Mammary epithelial cell (primary cell): ENCODE measurements around the gene SYNDIG1.

ENCODE experiments used
- EZH2 ChIP-seq: IDR thresholded peaks from 2 replicates; pipeline ENCODE4 v1.6.1; 2012; ENCODE audit warnings: low read length, inconsistent platforms, borderline replicate concordance
- TF ChIP-seq, protein P1 (sequence below), 2 donors: IDR thresholded peaks in 1 of 2; conservative IDR thresholded peaks in 1 of 2; 2 replicates each; pipeline ENCODE4 v1.5.1; 2011 to 2012; ENCODE audit warnings: inconsistent platforms in 2 of 2, low read length in 2 of 2, mild to moderate bottlenecking in 2 of 2, control low read depth in 1 of 2, low read depth in 1 of 2; ENCODE audit not compliant: insufficient read depth in 1 of 2; ENCODE audit errors: extremely low read depth in 1 of 2

DNA sequence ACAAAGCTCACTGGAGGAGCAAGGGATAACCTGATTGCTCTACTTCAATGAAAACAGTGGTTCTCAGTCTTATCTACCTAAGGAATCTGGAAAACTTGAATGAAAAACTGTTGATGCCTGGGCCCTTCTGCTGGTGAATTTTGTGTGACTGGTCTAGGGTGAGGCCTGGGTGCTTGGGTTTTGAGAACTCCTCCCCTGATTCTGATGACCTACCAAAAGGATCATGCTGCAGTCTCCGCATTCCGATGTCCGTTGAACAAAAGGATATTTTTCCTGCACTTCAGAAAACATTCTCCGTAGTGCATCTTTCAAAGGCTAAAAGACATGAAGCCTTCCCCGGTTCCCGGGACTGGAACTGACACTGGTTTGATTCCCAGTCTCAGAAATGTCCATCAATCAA lies 157.9 kb downstream of the SYNDIG1 start:
- no peak for TF ChIP-seq EZH2
- TF ChIP-seq, protein P1, sequence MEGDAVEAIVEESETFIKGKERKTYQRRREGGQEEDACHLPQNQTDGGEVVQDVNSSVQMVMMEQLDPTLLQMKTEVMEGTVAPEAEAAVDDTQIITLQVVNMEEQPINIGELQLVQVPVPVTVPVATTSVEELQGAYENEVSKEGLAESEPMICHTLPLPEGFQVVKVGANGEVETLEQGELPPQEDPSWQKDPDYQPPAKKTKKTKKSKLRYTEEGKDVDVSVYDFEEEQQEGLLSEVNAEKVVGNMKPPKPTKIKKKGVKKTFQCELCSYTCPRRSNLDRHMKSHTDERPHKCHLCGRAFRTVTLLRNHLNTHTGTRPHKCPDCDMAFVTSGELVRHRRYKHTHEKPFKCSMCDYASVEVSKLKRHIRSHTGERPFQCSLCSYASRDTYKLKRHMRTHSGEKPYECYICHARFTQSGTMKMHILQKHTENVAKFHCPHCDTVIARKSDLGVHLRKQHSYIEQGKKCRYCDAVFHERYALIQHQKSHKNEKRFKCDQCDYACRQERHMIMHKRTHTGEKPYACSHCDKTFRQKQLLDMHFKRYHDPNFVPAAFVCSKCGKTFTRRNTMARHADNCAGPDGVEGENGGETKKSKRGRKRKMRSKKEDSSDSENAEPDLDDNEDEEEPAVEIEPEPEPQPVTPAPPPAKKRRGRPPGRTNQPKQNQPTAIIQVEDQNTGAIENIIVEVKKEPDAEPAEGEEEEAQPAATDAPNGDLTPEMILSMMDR (conservative IDR thresholded peaks at IDR 0.05 in 1 of 2, IDR thresholded peaks at IDR 0.05 in 1 of 2; ENCODE audit: extremely low read depth in 1 of 2, insufficient read depth in 1 of 2, low read depth in 1 of 2, low read length in 2 of 2) = no peak
